Right lobe of liver (tissue), 4 donors: ENCODE results near the gene CDR2.

ENCODE experiments used
- CTCF ChIP-seq, 4 donors: fragments of 200-600 bp in 3 of 4; fragments of 450-650 bp in 1 of 4; IDR thresholded peaks; one replicate each; pipeline versions ENCODE4 v1.5.1 to v1.8.0; 2016 to 2022; ENCODE audit warnings: antibody characterized with exemption in 4 of 4, mild to moderate bottlenecking in 2 of 4
- POLR2A ChIP-seq: fragments of 450-650 bp; IDR thresholded peaks from one replicate; pipeline ENCODE4 v1.6.1; 2017; ENCODE audit warnings: antibody characterized with exemption, mild to moderate bottlenecking
- donor health status: DM: no; HTN: no; CAD: no.
- donor health status: DM: no; HTN: no; CAD: no.
- donor health status: DM: no; HTN: yes; CAD: no.

GRCh38 chr16:22316411-22316811 lies 58.0 kb downstream of the CDR2 start:
- TF ChIP-seq CTCF (IDR thresholded peaks at IDR 0.05) (no peak), POLR2A (no peak)
